ENCODE data around the gene SEMA6A.
"Not testable (repeated sequence)": the region's sequence is repeated elsewhere in the genome, so short reads cannot be mapped to it uniquely, and the experiment has no call there.

The SEMA6A gene

DNA sequence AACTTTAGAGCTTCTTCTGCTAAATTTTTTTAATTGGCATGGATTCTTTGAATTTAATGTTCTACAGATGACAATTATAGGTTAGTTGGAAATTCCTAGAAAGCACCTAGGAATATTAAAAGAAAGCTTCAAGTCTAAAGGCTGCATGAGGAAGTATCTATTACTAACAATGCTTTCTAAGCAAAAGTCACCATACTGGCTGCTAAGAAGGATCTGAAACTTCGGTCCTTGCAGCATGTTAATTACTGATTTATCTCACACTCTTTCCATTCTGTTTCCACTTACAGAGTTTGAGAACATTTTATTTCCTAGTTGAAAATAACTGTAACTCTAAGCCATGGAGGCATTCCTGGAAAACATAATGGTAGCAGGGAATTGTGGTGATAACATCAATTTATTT lies 8.4 kb downstream of the SEMA6A start:
- Mint-ChIP-seq H3K27ac (no peak overlapping the region), H3K4me1 (ENCODE audit: low read depth) (no peaks in the 10 kb centered on the region), H3K9me3 (ENCODE audit: low read depth) (peaks cover 3% of the 10 kb centered on the region), H3K27me3 (peaks cover 13% of the 10 kb centered on the region), H3K4me3 (no peak overlapping the region), H3K36me3 (no peaks in the 10 kb centered on the region)

DNA sequence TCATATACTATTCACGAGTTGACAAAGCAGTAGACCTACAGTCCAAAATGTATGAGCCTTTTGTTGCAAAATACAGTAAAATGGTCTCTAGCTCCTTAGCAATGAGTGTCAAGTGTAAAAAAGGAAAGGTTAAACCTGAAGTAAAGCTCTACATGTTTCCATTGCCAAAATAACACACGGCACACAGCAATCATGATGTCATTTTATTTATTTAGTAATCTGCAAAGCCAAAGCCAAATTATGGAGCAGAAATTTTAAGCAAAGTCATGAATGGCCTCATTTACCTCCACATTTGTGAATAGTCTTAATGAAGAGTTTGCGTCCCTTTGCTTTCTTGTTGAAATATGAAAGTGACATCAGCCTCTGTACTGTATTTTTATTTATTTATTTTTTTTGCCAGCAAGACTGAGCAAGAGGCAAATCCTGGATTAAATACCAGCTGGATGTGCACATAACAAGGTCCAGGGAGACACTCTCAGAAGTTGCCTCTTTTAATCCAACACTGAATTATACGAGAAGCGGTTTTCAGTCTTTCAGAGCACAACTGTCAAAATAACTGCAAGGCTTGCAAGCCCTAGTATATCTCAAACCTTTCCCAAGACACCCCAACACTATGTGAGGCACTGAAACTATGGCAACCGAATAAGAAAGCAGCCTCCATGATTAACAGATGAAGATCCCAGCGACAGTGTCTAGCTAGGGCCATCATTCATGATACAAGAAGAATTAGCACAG lies 9.7 kb downstream of the SEMA6A start:
- Mint-ChIP-seq H3K27ac (no peak overlapping the region), H3K27me3 (peaks cover 10% of the 10 kb centered on the region), H3K4me1 (ENCODE audit: low read depth) (no peaks in the 10 kb centered on the region), H3K9me3 (ENCODE audit: low read depth) (peaks cover 3% of the 10 kb centered on the region), H3K36me3 (peaks cover 3% of the 10 kb centered on the region), H3K4me3 (no peak overlapping the region)

DNA sequence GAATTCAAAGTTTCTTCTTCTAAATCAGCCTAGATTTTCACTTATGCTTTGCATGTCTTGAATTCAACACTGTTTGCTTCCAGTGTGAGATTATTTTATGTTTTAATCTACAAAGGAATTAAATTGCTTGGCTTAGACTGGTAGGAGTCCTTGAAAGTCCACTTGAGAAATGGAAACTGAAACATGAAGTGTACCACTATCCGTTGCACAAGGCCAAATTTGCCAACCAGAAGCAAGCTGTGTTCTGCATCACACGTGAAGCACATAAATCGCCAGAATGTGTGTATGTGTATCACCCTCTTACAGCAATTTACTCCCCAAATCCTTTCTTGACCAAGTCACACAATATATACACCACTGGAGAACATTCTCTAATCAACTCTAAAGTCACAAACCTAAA lies 10.3 kb downstream of the SEMA6A start:
- H3K9me3 Mint-ChIP-seq (ENCODE audit: low read depth), result peaks cover 3% of the 10 kb centered on the region
- H3K27ac Mint-ChIP-seq, result no peak overlapping the region
- H3K36me3 Mint-ChIP-seq, result peaks cover 3% of the 10 kb centered on the region
- H3K27me3 Mint-ChIP-seq, result peaks cover 10% of the 10 kb centered on the region
- H3K4me3 Mint-ChIP-seq, result no peak overlapping the region
- H3K4me1 Mint-ChIP-seq (ENCODE audit: low read depth), result no peaks in the 10 kb centered on the region

DNA sequence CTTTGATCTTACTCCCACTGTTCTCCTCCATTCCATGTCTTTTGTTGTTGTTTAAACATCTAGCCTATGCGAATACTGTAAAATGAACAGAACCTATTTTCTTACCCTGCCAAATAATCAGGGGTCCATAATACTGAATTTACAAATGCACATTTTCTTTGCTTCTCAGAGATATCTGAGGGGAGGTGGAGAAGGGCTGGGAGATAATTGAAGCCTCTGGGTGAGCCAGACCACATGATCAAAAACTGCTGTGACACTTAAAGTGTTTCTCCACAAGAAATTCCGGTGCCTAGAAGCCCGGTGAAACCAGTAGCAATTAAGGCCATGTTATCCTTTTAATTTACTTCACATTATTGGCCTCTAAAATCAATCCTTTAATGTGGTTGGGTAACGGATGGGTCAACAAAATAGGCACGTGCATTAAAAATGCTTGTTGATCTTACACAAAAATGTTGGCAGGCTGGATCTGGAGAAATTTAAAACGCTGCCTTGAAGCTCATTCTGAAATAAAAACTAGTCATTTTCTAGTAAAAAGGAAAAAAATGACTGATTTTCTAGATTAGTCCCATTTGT lies 10.8 kb downstream of the SEMA6A start:
- no peak overlapping the region for H3K27ac Mint-ChIP-seq
- peaks cover 3% of the 10 kb centered on the region for H3K36me3 Mint-ChIP-seq
- H3K27me3 Mint-ChIP-seq, result peaks cover 8% of the 10 kb centered on the region
- peaks cover 3% of the 10 kb centered on the region for H3K9me3 Mint-ChIP-seq (ENCODE audit: low read depth)
- no peaks in the 10 kb centered on the region for H3K4me1 Mint-ChIP-seq (ENCODE audit: low read depth)
- no peak overlapping the region for H3K4me3 Mint-ChIP-seq

DNA sequence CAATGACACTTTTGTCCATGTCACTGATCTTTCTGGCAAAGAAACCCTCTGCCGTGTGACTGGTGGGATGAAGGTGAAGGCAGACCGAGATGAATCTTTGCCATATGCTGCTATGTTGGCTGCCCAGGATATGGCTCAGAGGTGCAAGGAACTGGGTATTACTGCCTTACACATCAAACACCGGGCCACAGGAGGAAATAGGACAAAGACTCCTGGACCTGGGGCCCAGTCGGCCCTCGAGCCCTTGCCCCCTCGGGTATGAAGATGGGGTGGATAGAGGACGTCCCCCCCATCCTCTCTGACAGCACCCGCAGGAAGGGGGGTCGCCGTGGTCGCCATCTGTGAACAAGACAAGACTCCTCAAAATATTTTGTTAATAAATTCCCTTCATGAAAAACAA lies 12.0 kb downstream of the SEMA6A start:
- Mint-ChIP-seq H3K4me1 (ENCODE audit: low read depth) (no peaks in the 10 kb centered on the region), H3K36me3 (peaks cover 3% of the 10 kb centered on the region), H3K27me3 (peaks cover 2% of the 10 kb centered on the region), H3K9me3 (ENCODE audit: low read depth) (peaks cover 3% of the 10 kb centered on the region), H3K27ac (no peak overlapping the region), H3K4me3 (no peak overlapping the region)

DNA sequence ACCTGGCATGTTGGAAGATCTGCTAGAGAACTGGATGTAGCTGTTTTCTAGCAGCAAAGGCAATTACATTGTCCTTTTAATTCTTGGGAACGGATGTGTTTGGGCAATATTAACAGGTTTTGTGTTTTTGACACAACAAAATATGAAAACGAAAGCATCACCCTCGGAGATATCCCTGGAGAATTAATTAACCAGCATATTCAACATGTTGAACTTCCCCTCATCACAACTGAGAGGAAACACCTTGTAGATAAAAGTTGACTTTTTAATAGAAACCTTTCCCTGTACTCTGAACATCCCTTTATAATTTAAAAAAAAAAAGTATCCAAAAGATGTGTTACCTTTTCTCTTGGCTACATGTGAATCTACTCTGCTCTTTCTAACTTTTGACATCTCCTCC lies 13.0 kb downstream of the SEMA6A start:
- Mint-ChIP-seq H3K27ac (no peak overlapping the region), H3K4me1 (ENCODE audit: low read depth) (no peaks in the 10 kb centered on the region), H3K9me3 (ENCODE audit: low read depth) (peaks cover 3% of the 10 kb centered on the region), H3K36me3 (peaks cover 3% of the 10 kb centered on the region), H3K27me3 (no peaks in the 10 kb centered on the region), H3K4me3 (no peak overlapping the region)

DNA sequence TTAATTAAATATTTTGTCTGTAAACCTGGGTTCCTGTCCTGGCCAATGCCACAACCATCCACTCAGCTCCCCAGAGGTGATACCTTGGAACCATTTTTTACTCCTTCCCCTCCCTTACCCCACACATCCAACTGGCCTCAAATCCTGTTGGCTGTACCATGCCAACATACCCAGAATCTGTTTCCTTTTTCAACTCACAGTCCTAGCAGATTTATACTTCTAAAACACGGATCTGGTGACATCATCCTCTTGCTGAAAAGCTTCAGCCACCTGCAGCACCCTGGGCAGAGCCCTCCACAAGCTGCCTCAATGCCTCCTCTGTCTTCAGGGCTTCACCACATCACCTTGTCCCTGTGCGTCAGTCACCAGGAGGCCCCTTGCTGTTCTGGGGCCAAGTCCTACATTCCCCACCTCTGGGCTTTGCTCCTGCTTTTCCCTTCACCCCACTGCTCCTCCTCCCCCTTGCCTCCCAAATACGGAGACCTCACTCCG lies 14.9 kb downstream of the SEMA6A start:
- Mint-ChIP-seq H3K4me3 (no peak overlapping the region), H3K36me3 (peaks cover 3% of the 10 kb centered on the region), H3K27ac (no peak overlapping the region), H3K4me1 (ENCODE audit: low read depth) (no peaks in the 10 kb centered on the region), H3K27me3 (no peaks in the 10 kb centered on the region), H3K9me3 (ENCODE audit: low read depth) (peaks cover 3% of the 10 kb centered on the region)

DNA sequence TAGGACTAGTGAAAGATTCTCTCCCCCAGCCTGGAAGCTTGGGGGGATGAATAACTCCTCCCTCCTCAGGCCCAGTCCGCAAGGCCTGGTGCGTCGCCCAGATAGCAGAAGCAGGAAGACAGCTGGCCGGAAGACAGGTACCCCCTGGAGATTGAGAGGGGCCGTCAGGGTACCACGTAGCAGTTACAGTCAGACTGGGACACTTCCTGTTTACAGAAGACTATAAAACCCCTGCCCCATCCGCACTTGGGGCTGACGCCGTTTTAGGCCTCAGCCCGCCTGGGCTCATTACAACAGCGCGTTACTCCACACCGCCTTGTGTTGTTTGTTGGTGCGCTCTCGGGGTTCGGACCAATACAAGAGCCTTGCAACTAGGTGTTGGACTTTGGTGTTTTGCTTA lies 15.4 kb downstream of the SEMA6A start:
- no peaks in the 10 kb centered on the region for H3K27me3 Mint-ChIP-seq
- H3K9me3 Mint-ChIP-seq (ENCODE audit: low read depth), result peaks cover 3% of the 10 kb centered on the region
- no peak overlapping the region for H3K27ac Mint-ChIP-seq
- H3K4me3 Mint-ChIP-seq, result no peak overlapping the region
- H3K36me3 Mint-ChIP-seq, result peaks cover 3% of the 10 kb centered on the region
- no peaks in the 10 kb centered on the region for H3K4me1 Mint-ChIP-seq (ENCODE audit: low read depth)

DNA sequence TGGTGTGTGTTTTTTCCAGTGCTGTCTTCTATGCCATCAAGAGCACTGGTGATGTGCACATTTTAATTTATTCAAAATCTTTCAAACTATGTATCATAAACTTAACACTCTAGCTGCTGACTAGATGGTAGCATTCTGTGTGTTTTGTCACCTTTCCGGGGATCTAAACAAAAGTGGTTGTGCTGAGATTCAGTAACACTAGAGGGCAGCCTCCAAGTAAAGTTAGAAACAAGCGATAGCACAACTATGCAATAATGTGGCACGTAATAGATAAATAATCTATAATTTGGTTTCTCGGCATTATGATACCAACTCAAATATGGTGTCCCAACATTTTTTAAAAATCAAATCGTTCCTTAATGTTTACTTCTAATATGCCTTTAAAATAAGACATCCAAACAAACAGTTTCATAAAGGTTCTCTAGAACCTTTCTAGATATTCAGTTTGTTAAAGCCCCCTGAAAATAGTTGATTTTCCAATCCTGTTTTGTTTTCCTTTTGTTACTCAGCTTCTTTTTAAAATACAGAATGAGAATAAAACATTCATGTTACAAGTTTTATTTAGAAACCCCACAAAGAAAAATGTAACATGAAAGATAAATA lies 16.9 kb downstream of the SEMA6A start:
- Mint-ChIP-seq H3K9me3 (ENCODE audit: low read depth) (peaks cover 3% of the 10 kb centered on the region), H3K27me3 (no peaks in the 10 kb centered on the region), H3K4me3 (no peak overlapping the region), H3K27ac (no peak overlapping the region), H3K36me3 (peaks cover 3% of the 10 kb centered on the region), H3K4me1 (ENCODE audit: low read depth) (no peaks in the 10 kb centered on the region)

DNA sequence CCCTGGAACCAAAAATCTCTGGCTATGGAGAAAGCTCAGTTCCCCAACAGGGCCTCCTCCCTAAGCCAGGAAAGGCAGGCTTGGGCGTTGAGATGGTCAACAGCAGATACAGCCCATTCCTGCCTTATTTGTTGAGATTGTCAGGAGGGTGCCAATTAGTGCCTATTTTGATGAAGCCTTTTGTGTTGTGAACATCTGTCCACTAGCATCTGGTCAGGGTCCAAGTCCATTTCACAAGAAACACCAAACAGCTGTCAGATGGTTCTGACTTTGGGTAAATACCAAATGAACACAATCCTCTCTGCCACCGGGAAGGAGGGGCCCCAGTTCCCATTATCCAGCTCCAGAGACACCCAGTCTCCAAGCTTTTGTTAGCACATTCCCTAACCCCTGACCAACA lies 19.9 kb downstream of the SEMA6A start:
- Mint-ChIP-seq H3K27ac (no peak overlapping the region), H3K36me3 (no peaks in the 10 kb centered on the region), H3K4me3 (no peak overlapping the region), H3K9me3 (ENCODE audit: low read depth) (no peaks in the 10 kb centered on the region), H3K27me3 (no peaks in the 10 kb centered on the region), H3K4me1 (ENCODE audit: low read depth) (no peaks in the 10 kb centered on the region)

DNA sequence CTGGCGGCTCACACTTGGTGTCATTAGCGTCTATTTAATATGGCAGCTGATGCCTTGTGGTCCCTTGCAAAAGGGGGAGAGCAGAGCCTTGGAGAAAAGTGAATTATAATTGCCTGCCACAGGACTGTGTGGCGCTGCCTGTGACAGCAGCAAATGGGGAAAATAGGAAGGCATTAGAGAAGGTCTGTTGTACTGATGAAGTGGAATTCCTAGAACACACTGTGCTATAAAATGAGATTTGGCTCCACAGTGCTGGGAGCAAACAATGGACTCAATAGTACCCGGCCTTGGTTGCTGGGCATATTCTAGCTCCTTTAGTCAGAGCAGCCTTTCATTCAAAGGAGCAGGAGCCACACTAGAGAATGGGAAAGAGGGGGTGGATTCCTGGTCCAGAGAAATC lies 21.3 kb downstream of the SEMA6A start:
- H3K4me1 Mint-ChIP-seq (ENCODE audit: low read depth), result no peaks in the 10 kb centered on the region
- no peak overlapping the region for H3K27ac Mint-ChIP-seq
- no peak overlapping the region for H3K4me3 Mint-ChIP-seq
- H3K9me3 Mint-ChIP-seq (ENCODE audit: low read depth), result no peaks in the 10 kb centered on the region
- H3K27me3 Mint-ChIP-seq, result no peaks in the 10 kb centered on the region
- H3K36me3 Mint-ChIP-seq, result no peaks in the 10 kb centered on the region

DNA sequence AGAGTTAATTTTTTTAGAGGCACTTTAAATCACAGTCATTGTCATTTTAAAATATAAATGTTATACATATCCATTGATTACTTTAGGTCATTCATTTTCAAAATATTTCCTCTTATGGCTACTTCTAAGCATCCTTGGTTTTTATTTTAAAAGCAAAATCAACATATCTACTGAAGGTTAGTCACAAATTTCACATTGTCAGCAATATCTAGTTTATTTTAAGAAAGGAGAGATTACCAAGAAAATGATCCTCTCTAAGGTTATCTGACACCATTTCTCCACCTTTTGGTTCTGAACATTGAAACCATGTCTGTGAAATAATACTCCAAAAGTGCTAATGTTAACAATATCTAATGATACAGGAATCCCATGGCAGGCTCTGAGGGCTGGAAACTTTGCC lies 24.5 kb downstream of the SEMA6A start:
- Mint-ChIP-seq H3K9me3 (ENCODE audit: low read depth) (peaks cover 6% of the 10 kb centered on the region), H3K4me3 (no peak overlapping the region), H3K27ac (no peak overlapping the region), H3K27me3 (no peaks in the 10 kb centered on the region), H3K36me3 (peaks cover 6% of the 10 kb centered on the region), H3K4me1 (ENCODE audit: low read depth) (no peaks in the 10 kb centered on the region)

DNA sequence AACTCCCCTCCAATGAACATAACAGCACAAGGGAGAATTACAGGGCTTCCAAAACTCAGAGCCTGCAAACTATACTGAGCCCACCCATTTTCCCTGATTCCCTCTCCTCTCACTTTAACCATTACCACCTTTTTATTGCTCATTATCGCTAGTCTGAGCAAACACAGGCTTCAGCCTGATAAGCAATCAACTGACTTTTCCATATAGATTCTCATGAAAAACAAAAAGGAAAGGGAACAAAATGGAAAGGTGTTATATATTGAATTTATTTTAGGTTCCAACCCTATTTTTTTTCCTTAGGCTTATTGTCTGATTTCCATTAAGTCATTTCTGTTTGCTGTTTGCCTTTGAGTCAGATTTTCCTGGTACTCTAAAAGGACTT lies 27.9 kb downstream of the SEMA6A start:
- H3K4me1 Mint-ChIP-seq (ENCODE audit: low read depth), result no peaks in the 10 kb centered on the region
- H3K4me3 Mint-ChIP-seq, result no peak overlapping the region
- peaks cover 8% of the 10 kb centered on the region for H3K36me3 Mint-ChIP-seq
- H3K9me3 Mint-ChIP-seq (ENCODE audit: low read depth), result peaks cover 9% of the 10 kb centered on the region
- H3K27ac Mint-ChIP-seq, result no peak overlapping the region
- H3K27me3 Mint-ChIP-seq, result no peaks in the 10 kb centered on the region

DNA sequence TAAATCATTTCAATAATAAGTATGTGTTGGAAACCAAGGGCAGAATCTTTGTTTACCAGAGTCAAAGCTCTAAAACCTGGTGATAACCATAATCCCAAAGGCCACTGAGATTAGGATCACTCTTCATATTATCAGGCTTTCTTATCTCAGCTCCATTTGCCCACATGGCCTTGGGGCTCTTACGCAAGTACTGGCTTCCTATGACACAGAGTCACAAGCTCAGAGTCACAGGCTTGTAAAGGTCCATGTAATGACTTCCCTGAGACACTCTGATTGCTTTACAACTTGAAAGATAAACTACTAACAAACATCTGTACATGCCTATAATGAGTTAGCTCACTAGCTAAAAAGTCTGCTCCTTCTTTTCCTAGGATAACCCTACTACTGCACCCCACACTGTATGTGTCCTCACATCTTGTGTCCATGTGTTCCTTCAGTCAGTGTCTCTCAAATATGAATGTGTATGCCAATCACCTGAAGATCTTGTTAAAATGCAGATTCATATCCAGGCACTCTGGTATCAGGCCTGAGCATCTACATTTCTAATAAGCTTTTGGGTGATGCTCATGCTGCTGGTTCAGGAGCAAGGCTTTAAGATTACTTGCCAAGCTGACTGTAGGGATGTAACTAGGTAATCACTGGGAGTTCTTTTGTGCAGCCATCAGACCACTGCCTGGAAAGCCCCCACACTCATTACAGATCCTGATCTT lies 28.4 kb downstream of the SEMA6A start:
- H3K4me1 Mint-ChIP-seq (ENCODE audit: low read depth), result no peaks in the 10 kb centered on the region
- peaks cover 9% of the 10 kb centered on the region for H3K9me3 Mint-ChIP-seq (ENCODE audit: low read depth)
- no peaks in the 10 kb centered on the region for H3K27me3 Mint-ChIP-seq
- H3K36me3 Mint-ChIP-seq, result peaks cover 8% of the 10 kb centered on the region
- H3K27ac Mint-ChIP-seq, result no peak overlapping the region
- no peak overlapping the region for H3K4me3 Mint-ChIP-seq

DNA sequence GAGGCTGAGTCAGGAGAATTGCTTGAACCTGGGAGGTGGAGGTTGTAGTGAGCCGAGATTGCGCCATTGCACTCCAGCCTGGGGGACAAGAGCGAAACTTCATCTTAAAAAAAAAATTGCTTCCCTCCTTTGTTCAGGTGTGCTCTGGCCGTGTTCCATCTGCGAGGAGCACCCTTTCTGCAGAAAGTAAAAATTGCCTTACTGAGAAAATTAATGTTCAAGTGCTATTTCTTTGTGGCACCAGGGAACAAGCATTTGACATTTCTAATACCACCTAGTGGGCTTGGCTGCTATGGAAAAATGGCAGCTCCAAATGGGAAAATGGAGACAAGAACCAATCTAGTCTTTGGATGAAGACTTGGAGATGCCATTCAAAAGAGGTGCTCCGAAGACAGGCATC lies 29.2 kb downstream of the SEMA6A start:
- Mint-ChIP-seq H3K36me3 (peaks cover 14% of the 10 kb centered on the region), H3K9me3 (ENCODE audit: low read depth) (peaks cover 15% of the 10 kb centered on the region)
- H3K4me3 Mint-ChIP-seq; H3K27ac Mint-ChIP-seq; H3K4me1 Mint-ChIP-seq (ENCODE audit: low read depth); H3K27me3 Mint-ChIP-seq: not testable (repeated sequence)

Data from activated naive CD8-positive, alpha-beta T cell (primary cell).